SK-N-SH (cell line): ENCODE results near the gene CHM. TPM values are rescaled to one million over a fixed set of nuclear protein-coding genes. Genes with fewer than 3 reads are reported as not detected.

Source experiments
- CTCF ChIA-PET: fragments of 300-600, 350-600 bp; formaldehyde crosslinking; extraction: SDS; loops from one replicate; lab custom pipeline; 2021; lab: Yijun Ruan, JAX
- POLR2A ChIA-PET: fragments of 350-600 bp; sonication (Branson Sonifier 250); formaldehyde crosslinking; extraction: SDS; loops from one replicate; lab custom pipeline; 2020; ENCODE audit warnings: antibody characterized with exemption, inconsistent platforms; lab: Yijun Ruan, JAX
- DNase-seq: peaks from one replicate; pipeline ENCODE4 v3.0.0; 2012
- H2AFZ ChIP-seq: fragments of 200-600 bp; sonication (generic); 2 replicates; pipeline ENCODE4 v1.8.1; 2016; ENCODE audit warnings: antibody characterized with exemption, mild to moderate bottlenecking, low read depth
- H3F3A ChIP-seq: fragments of 200-600 bp; sonication (generic); replicated peaks from 2 replicates; pipeline ENCODE3; 2016; ENCODE audit warnings: antibody characterized with exemption, mild to moderate bottlenecking; ENCODE audit not compliant: insufficient read depth
- H3K27ac ChIP-seq, 2 experiments: fragments of 200-500 bp in 1 of 2; fragments of 200-600 bp in 1 of 2; sonication (Bioruptor generic) in 1 of 2; sonication (generic), shearing (Covaris generic) in 1 of 2; 2 replicates each; pipeline versions ENCODE4 v1.5.1 to v1.6.1; 2014 to 2016; ENCODE audit warnings: low read depth in 2 of 2, inconsistent platforms in 1 of 2, low read length in 1 of 2, mild to moderate bottlenecking in 1 of 2, mixed read lengths in 1 of 2
- H3K27me3 ChIP-seq: fragments of 200-600 bp; sonication (generic), shearing (Covaris generic); 2 replicates; pipeline ENCODE4 v1.6.1; 2016; ENCODE audit warnings: mixed run types; ENCODE audit not compliant: insufficient read depth
- H3K36me3 ChIP-seq, 2 experiments: fragments of 200-500 bp in 1 of 2; fragments of 200-600 bp in 1 of 2; sonication (Bioruptor generic) in 1 of 2; sonication (generic) in 1 of 2; replicated peaks in 1 of 2; 2 replicates each; pipeline versions ENCODE3 to v1.5.1; 2014 to 2016; ENCODE audit warnings: low read length in 1 of 2, mild to moderate bottlenecking in 1 of 2; ENCODE audit not compliant: insufficient read depth in 2 of 2, control insufficient read depth in 1 of 2
- H3K4me1 ChIP-seq, 2 experiments: fragments of 200-500 bp in 1 of 2; fragments of 200-600 bp in 1 of 2; sonication (Bioruptor generic) in 1 of 2; sonication (generic), shearing (Covaris generic) in 1 of 2; 2 replicates each; pipeline versions ENCODE4 v1.5.1 to v1.6.1; 2014 to 2016; ENCODE audit warnings: low read depth in 1 of 2, low read length in 1 of 2, mixed run types in 1 of 2; ENCODE audit not compliant: insufficient read depth in 2 of 2, control insufficient read depth in 1 of 2
- H3K4me2 ChIP-seq: fragments of 200-600 bp; sonication (generic), shearing (Covaris generic); 2 replicates; pipeline ENCODE4 v1.6.1; 2017; ENCODE audit warnings: mixed run types
- H3K4me3 ChIP-seq, 2 experiments: fragments of 200-500 bp in 1 of 2; fragments of 200-600 bp in 1 of 2; sonication (Bioruptor generic) in 1 of 2; sonication (generic), shearing (Covaris generic) in 1 of 2; 2 replicates each; pipeline versions ENCODE4 v1.5.1 to v1.8.1; 2014 to 2016; ENCODE audit warnings: low read depth in 2 of 2, inconsistent platforms in 1 of 2, low read length in 1 of 2, mild to moderate bottlenecking in 1 of 2, mixed read lengths in 1 of 2, moderate library complexity in 1 of 2
- H3K79me2 ChIP-seq: fragments of 200-600 bp; sonication (generic); 2 replicates; pipeline ENCODE4 v1.8.1; 2017; ENCODE audit warnings: mild to moderate bottlenecking; ENCODE audit not compliant: insufficient read depth
- H3K9ac ChIP-seq: fragments of 200-600 bp; sonication (generic); 2 replicates; pipeline ENCODE4 v1.6.1; 2017; ENCODE audit warnings: mixed run types
- H3K9me2 ChIP-seq: fragments of 200-600 bp; sonication (generic); 2 replicates; pipeline ENCODE4 v1.6.1; 2017; ENCODE audit warnings: mixed run types
- H3K9me3 ChIP-seq: fragments of 200-600 bp; sonication (generic); 2 replicates; pipeline ENCODE4 v1.6.1; 2017; ENCODE audit warnings: mixed run types, mild to moderate bottlenecking, moderate library complexity
- H4K20me1 ChIP-seq: fragments of 200-600 bp; sonication (generic); 2 replicates; pipeline ENCODE4 v1.6.1; 2017; ENCODE audit warnings: mild to moderate bottlenecking, mixed run types; ENCODE audit not compliant: insufficient read depth
- CHD2 ChIP-seq: fragments of 150-350 bp; IDR thresholded peaks from 2 replicates; pipeline ENCODE4 v1.6.1; 2018; ENCODE audit warnings: low read length; ENCODE audit not compliant: partially characterized antibody
- ELF1 ChIP-seq: IDR thresholded peaks from 2 replicates; pipeline ENCODE4 v1.4.0; 2012
- EP300 ChIP-seq, 2 experiments: IDR thresholded peaks; 2 replicates each; pipeline versions ENCODE4 v1.4.0 to v1.6.1; 2012; ENCODE audit warnings: borderline replicate concordance in 1 of 2, low read depth in 1 of 2, low read length in 1 of 2
- FOXJ3 ChIP-seq: sonication (generic); formaldehyde crosslinking; IDR thresholded peaks from 2 replicates; pipeline ENCODE4 v1.5.1; 2020; ENCODE audit warnings: mild to moderate bottlenecking, missing genetic modification reagents
- FOXM1 ChIP-seq: IDR thresholded peaks from 2 replicates; pipeline ENCODE4 v1.4.0; 2012; ENCODE audit warnings: low read depth, mild to moderate bottlenecking
- GATA2 ChIP-seq: sonication (generic); formaldehyde crosslinking; IDR thresholded peaks from 2 replicates; pipeline ENCODE4 v1.5.0; 2020; ENCODE audit warnings: mild to moderate bottlenecking, missing genetic modification reagents
- JUND ChIP-seq: IDR thresholded peaks from 2 replicates; pipeline ENCODE4 v1.4.0; 2012
- MXI1 ChIP-seq: IDR thresholded peaks from 2 replicates; pipeline ENCODE4 v1.6.1; 2012; ENCODE audit warnings: mild to moderate bottlenecking, low read depth, low read length, improper control_type of control experiment
- POLR2AphosphoS5 ChIP-seq: IDR thresholded peaks from 2 replicates; pipeline ENCODE4 v1.6.1; 2012; ENCODE audit warnings: low read depth, low read length
- RFX5 ChIP-seq: IDR thresholded peaks from 2 replicates; pipeline ENCODE4 v1.6.1; 2012; ENCODE audit warnings: mild to moderate bottlenecking, improper control_type of control experiment, low read length
- RXRA ChIP-seq: IDR thresholded peaks from 2 replicates; pipeline ENCODE4 v1.4.0; 2012; ENCODE audit warnings: low read depth, mild to moderate bottlenecking, borderline replicate concordance
- SMC3 ChIP-seq: IDR thresholded peaks from 2 replicates; pipeline ENCODE4 v1.6.1; 2012; ENCODE audit warnings: low read depth, low read length, improper control_type of control experiment
- TAF1 ChIP-seq: IDR thresholded peaks from 2 replicates; pipeline ENCODE4 v1.6.1; 2012; ENCODE audit warnings: low read depth, mild to moderate bottlenecking, low read length, moderate library complexity, borderline replicate concordance
- TCF12 ChIP-seq: IDR thresholded peaks from 2 replicates; pipeline ENCODE4 v1.4.0; 2012
- TEAD4 ChIP-seq: IDR thresholded peaks from 2 replicates; pipeline ENCODE4 v1.4.0; 2012; ENCODE audit warnings: mild to moderate bottlenecking, borderline replicate concordance; ENCODE audit not compliant: insufficient read depth
- polyA plus RNA-seq, 3 experiments: library from polyadenylated mRNA; depleted of rRNA; stranded (reverse); fragments of >200 nt; gene quantifications; 2 replicates each; pipeline ENCODE4 v1.2.3, GENCODE V29; 2012
- TF ChIP-seq, protein P1 (sequence below): fragments of 150-350 bp; IDR thresholded peaks from 2 replicates; pipeline ENCODE4 v1.6.1; 2017; ENCODE audit warnings: antibody characterized with exemption, low read length, low read depth, borderline replicate concordance
- TF ChIP-seq, protein P2 (sequence below): IDR thresholded peaks from 2 replicates; pipeline ENCODE4 v1.4.0; 2012; ENCODE audit warnings: low read depth
- TF ChIP-seq, protein P3 (sequence below): IDR thresholded peaks from 2 replicates; pipeline ENCODE4; 2012

CHM gene
- polyA plus RNA-seq, 1 of the 3 experiments (the other 2 are of a cell fraction) = 12.8 TPM

DNA sequence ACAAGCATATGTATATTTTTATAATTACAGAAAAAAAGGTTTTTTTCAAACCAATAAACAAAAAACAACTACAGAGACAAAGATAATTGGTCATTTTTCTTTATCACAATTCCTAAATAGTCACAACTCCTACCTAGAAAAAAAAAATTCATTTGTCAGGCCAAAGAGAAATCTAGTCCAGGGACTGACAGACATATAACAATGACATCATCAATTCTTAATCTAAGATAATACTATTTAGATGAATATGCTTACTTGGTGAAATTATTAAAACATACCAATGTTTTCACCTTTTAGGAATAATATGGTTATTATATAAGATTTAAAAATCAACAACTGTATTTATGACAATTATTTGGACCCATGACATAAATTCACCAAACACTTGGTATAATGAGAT lies 48.4 kb downstream of the CHM start:
- Histone ChIP-seq H4K20me1 (peaks cover 37% of the 10 kb centered on the region), H3K27me3 (no peaks in the 10 kb centered on the region), H3K79me2 (peaks cover 29% of the 10 kb centered on the region), H3K9ac (no peak overlapping the region), H2AFZ (no peak overlapping the region), H3K27ac (no peak overlapping the region), H3K4me1 (peaks cover 8 to 10% of the 10 kb centered on the region in 2 experiments), H3K4me3 (no peak overlapping the region), H3K9me2 (no peaks in the 10 kb centered on the region), H3K36me3 (peaks cover 0 to 7% of the 10 kb centered on the region in 2 experiments), H3K4me2 (no peak overlapping the region), H3K9me3 (no peaks in the 10 kb centered on the region), H3F3A (no peaks in the 10 kb centered on the region)
- no peak for TF ChIP-seq TEAD4
- TF ChIP-seq, protein P1, sequence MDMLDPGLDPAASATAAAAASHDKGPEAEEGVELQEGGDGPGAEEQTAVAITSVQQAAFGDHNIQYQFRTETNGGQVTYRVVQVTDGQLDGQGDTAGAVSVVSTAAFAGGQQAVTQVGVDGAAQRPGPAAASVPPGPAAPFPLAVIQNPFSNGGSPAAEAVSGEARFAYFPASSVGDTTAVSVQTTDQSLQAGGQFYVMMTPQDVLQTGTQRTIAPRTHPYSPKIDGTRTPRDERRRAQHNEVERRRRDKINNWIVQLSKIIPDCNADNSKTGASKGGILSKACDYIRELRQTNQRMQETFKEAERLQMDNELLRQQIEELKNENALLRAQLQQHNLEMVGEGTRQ = no peak
- no peak for TF ChIP-seq FOXJ3 (CRISPR knock-in tag)
- TF ChIP-seq CHD2 = no peak
- TF ChIP-seq MXI1 = no peak
- TF ChIP-seq, protein P2, sequence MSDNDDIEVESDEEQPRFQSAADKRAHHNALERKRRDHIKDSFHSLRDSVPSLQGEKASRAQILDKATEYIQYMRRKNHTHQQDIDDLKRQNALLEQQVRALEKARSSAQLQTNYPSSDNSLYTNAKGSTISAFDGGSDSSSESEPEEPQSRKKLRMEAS = no peak
- no peak for TF ChIP-seq RFX5
- no peak for TF ChIP-seq RXRA
- TF ChIP-seq TCF12 = no peak
- no peak for TF ChIP-seq POLR2AphosphoS5
- TF ChIP-seq JUND = no peak
- TF ChIP-seq EP300 (IDR thresholded peaks at IDR 0.05; ENCODE audit: borderline replicate concordance in 1 of 2, low read depth in 1 of 2, low read length in 1 of 2) = no peak
- TF ChIP-seq, protein P3, sequence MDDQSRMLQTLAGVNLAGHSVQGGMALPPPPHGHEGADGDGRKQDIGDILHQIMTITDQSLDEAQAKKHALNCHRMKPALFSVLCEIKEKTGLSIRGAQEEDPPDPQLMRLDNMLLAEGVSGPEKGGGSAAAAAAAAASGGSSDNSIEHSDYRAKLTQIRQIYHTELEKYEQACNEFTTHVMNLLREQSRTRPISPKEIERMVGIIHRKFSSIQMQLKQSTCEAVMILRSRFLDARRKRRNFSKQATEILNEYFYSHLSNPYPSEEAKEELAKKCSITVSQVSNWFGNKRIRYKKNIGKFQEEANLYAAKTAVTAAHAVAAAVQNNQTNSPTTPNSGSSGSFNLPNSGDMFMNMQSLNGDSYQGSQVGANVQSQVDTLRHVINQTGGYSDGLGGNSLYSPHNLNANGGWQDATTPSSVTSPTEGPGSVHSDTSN = no peak
- ChIA-PET POLR2A (no interaction called here), CTCF (no interaction called here)
- DNase-seq = no peak

GRCh38 chrX:85996555-85996954 lies 50.8 kb downstream of the CHM start:
- Histone ChIP-seq H3K9ac (no peak overlapping the region), H3K4me1 (peaks cover 15 to 25% of the 10 kb centered on the region in 2 experiments), H4K20me1 (peaks cover 44% of the 10 kb centered on the region), H2AFZ (no peak overlapping the region), H3K9me2 (no peaks in the 10 kb centered on the region), H3K27ac (no peak overlapping the region), H3K4me3 (no peak overlapping the region), H3F3A (peaks cover 14% of the 10 kb centered on the region), H3K79me2 (peaks cover 22% of the 10 kb centered on the region), H3K4me2 (no peak overlapping the region), H3K9me3 (no peaks in the 10 kb centered on the region), H3K27me3 (no peaks in the 10 kb centered on the region), H3K36me3 (peaks cover 0 to 7% of the 10 kb centered on the region in 2 experiments)
- no peak for DNase-seq
- TF ChIP-seq SMC3 = no peak
- TF ChIP-seq GATA2 = 0 out of 2 replicates have a peak, but pooled peaks have one; percentile 6
- TF ChIP-seq ELF1 = no peak
- no peak for TF ChIP-seq FOXM1
- TF ChIP-seq, protein P3 = no peak
- no peak for TF ChIP-seq TAF1
- ChIA-PET CTCF (no interaction called here), POLR2A (no interaction called here)
